Osteoblast (primary cell): ENCODE results near the gene SUCLA2. TPM values are rescaled to one million over a fixed set of nuclear protein-coding genes. Genes with fewer than 3 reads are reported as not detected.

Experiments used
- DNase-seq: peaks from one replicate; pipeline ENCODE4 v3.0.0; 2011; ENCODE audit warnings: low spot score, mixed read lengths; ENCODE audit not compliant: insufficient read length; ENCODE audit errors: missing footprints
- H2AFZ ChIP-seq: 2 replicates; pipeline ENCODE4 v1.6.0; 2011; ENCODE audit warnings: mild to moderate bottlenecking, low read length
- H3K27ac ChIP-seq: 2 replicates; pipeline ENCODE4 v1.5.1; 2011; ENCODE audit warnings: mild to moderate bottlenecking, low read depth, low read length, moderate library complexity
- H3K27me3 ChIP-seq: 2 replicates; pipeline ENCODE4 v1.6.0; 2012; ENCODE audit warnings: mild to moderate bottlenecking, control low read depth, inconsistent platforms, low read length, moderate library complexity; ENCODE audit not compliant: insufficient read depth
- H3K36me3 ChIP-seq: 2 replicates; pipeline ENCODE4 v1.5.1; 2011; ENCODE audit warnings: mild to moderate bottlenecking, low read length, control low read depth, moderate library complexity; ENCODE audit not compliant: insufficient read depth
- H3K4me1 ChIP-seq: 2 replicates; pipeline ENCODE4 v1.5.1; 2011; ENCODE audit warnings: mild to moderate bottlenecking, low read length, control low read depth, moderate library complexity; ENCODE audit not compliant: insufficient read depth
- H3K4me2 ChIP-seq: 2 replicates; pipeline ENCODE4 v1.6.0; 2011; ENCODE audit warnings: mild to moderate bottlenecking, low read length; ENCODE audit not compliant: insufficient read depth
- H3K4me3 ChIP-seq: fragments of 200-600 bp; sonication (generic); 3 replicates; pipeline ENCODE4 v1.5.1; 2012; ENCODE audit warnings: mild to moderate bottlenecking, low read length, inconsistent platforms; ENCODE audit not compliant: insufficient read depth
- H3K79me2 ChIP-seq: 2 replicates; pipeline ENCODE4 v1.6.0; 2012; ENCODE audit warnings: mild to moderate bottlenecking, low read length, control low read depth, inconsistent platforms; ENCODE audit not compliant: insufficient read depth
- H3K9me3 ChIP-seq: 2 replicates; pipeline ENCODE4 v1.5.1; 2011; ENCODE audit warnings: low read depth, low read length, control low read depth
- H4K20me1 ChIP-seq: 2 replicates; pipeline ENCODE4 v1.6.0; 2012; ENCODE audit warnings: mild to moderate bottlenecking, low read length, control low read depth; ENCODE audit not compliant: insufficient read depth
- total RNA-seq: library from RNA; depleted of rRNA; stranded (reverse); fragments of >200 nt; gene quantifications from 2 replicates; pipeline ENCODE4 v1.2.3, GENCODE V29; 2012
- TF ChIP-seq, protein P1 (sequence below): IDR thresholded peaks from 2 replicates; pipeline ENCODE4 v1.5.1; 2011; ENCODE audit warnings: mild to moderate bottlenecking, low read depth, low read length, moderate library complexity; ENCODE audit errors: extremely low read depth

SUCLA2 gene
- total RNA-seq, 1 donor = 36.6 TPM

DNA sequence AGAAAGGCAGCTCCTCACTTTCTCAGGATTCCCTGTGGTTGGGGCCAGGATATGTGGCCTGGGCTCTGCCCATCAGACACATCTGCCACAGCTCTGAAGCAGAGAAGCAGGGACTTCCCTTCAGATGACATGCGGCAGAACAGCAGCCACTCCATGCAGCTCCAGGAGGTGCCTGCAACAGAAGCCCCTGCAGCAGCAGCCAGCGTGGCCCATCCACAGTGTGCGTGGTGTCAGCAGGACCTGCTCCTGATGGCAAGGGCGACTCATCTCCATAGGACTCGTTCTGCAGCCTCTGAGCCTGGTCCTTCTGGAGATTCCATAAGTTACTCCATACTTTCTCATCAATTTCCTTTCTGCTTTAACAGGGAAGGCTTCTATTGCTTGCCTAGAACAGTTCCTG, 105.0 kb downstream of the SUCLA2 start:
- Histone ChIP-seq H3K36me3 (no peaks in the 10 kb centered on the region), H2AFZ (no peak overlapping the region), H3K9me3 (no peaks in the 10 kb centered on the region), H3K27ac (no peak overlapping the region), H3K4me3 (no peak overlapping the region), H3K79me2 (no peaks in the 10 kb centered on the region), H3K4me2 (no peak overlapping the region), H4K20me1 (no peaks in the 10 kb centered on the region), H3K27me3 (no peaks in the 10 kb centered on the region), H3K4me1 (peaks cover 6% of the 10 kb centered on the region)
- TF ChIP-seq, protein P1, sequence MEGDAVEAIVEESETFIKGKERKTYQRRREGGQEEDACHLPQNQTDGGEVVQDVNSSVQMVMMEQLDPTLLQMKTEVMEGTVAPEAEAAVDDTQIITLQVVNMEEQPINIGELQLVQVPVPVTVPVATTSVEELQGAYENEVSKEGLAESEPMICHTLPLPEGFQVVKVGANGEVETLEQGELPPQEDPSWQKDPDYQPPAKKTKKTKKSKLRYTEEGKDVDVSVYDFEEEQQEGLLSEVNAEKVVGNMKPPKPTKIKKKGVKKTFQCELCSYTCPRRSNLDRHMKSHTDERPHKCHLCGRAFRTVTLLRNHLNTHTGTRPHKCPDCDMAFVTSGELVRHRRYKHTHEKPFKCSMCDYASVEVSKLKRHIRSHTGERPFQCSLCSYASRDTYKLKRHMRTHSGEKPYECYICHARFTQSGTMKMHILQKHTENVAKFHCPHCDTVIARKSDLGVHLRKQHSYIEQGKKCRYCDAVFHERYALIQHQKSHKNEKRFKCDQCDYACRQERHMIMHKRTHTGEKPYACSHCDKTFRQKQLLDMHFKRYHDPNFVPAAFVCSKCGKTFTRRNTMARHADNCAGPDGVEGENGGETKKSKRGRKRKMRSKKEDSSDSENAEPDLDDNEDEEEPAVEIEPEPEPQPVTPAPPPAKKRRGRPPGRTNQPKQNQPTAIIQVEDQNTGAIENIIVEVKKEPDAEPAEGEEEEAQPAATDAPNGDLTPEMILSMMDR = no peak
- peak; percentile 37 for DNase-seq

DNA sequence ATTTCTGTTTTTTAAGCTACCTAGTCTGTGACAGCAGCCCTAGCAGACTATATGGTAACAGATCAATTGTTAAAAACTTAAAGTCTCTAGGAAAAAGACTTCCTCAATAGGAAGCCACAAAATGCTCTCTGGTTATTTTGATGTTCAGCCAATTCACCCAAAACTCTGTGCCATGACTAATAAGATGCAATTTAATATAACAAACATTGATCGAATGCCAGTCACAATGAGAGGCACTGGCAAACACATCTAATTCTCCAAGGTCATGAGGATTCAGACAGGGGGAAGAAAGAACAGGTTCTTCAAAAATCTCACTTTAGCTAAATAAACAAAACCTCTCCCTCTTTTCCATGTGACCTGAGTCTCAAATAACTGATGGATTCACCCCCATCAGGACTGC, 107.5 kb downstream of the SUCLA2 start:
- H4K20me1 ChIP-seq = no peaks in the 10 kb centered on the region
- TF ChIP-seq, protein P1 = no peak
- H3K36me3 ChIP-seq = no peaks in the 10 kb centered on the region
- H3K4me2 ChIP-seq = no peak overlapping the region
- no peak overlapping the region for H3K27ac ChIP-seq
- H3K4me1 ChIP-seq = peaks cover 6% of the 10 kb centered on the region
- H3K79me2 ChIP-seq = no peaks in the 10 kb centered on the region
- no peak overlapping the region for H3K4me3 ChIP-seq
- no peaks in the 10 kb centered on the region for H3K9me3 ChIP-seq
- no peaks in the 10 kb centered on the region for H3K27me3 ChIP-seq
- no peak overlapping the region for H2AFZ ChIP-seq
- no peak for DNase-seq

Other genes starting within 250 kb of the SUCLA2 start
- gene NUDT15, start 36.5 kb upstream of the SUCLA2 start, total RNA-seq = 8.8 and 9.8 TPM in 2 replicates
- gene MED4, start 93.8 kb upstream of the SUCLA2 start, total RNA-seq = 21.2 and 26.1 TPM in 2 replicates
- 168 and 176 TPM in 2 replicates for gene ITM2B, start 231.9 kb upstream of the SUCLA2 start, total RNA-seq